HG03103 (cell line): ENCODE results near the gene DKK1.

Experiments
- ATAC-seq: cut with Tn5 transposase; IDR thresholded peaks from one replicate; pipeline ENCODE4 v1.9.1; 2021; ENCODE audit warnings: low read depth; ENCODE audit not compliant: unreplicated experiment

The DKK1 gene

GRCh38 chr10:52313933-52314821, at the start of gene DKK1:
Gene DKK1, plus strand, starts transcription at chr10:52314281. Its CDS starts 154 bp downstream, at chr10:52314435.
- peak; percentile 52 for ATAC-seq

GRCh38 chr10:52265131-52265926, 48.8 kb upstream of the DKK1 start:
- no peak for ATAC-seq

GRCh38 chr10:52266858-52267257, 47.2 kb upstream of the DKK1 start:
- ATAC-seq, result no peak

GRCh38 chr10:52268790-52269189, 45.3 kb upstream of the DKK1 start:
- no peak for ATAC-seq

- ATAC-seq, result no peak
These were observed 44.8 kb upstream of the DKK1 start for GRCh38 chr10:52269233-52269632.

GRCh38 chr10:52276163-52276562, 37.9 kb upstream of the DKK1 start:
- ATAC-seq, result no peak

- no peak for ATAC-seq
These were observed 37.1 kb upstream of the DKK1 start for GRCh38 chr10:52276986-52277385.

GRCh38 chr10:52279546-52279945, 34.5 kb upstream of the DKK1 start:
- no peak for ATAC-seq

GRCh38 chr10:52280051-52280450, 34.0 kb upstream of the DKK1 start:
- ATAC-seq, result no peak

- no peak for ATAC-seq
These were observed 30.9 kb upstream of the DKK1 start for GRCh38 chr10:52283174-52283573.

- no peak for ATAC-seq
These were observed 29.6 kb upstream of the DKK1 start for GRCh38 chr10:52284416-52285013.

- ATAC-seq, result no peak
These were observed 26.2 kb upstream of the DKK1 start for GRCh38 chr10:52287866-52288265.

GRCh38 chr10:52297747-52298146, 16.3 kb upstream of the DKK1 start:
- no peak for ATAC-seq

- ATAC-seq, result no peak
These were observed 13.3 kb upstream of the DKK1 start for GRCh38 chr10:52300599-52301277.

GRCh38 chr10:52308251-52309031, 5.6 kb upstream of the DKK1 start:
- ATAC-seq, result peak; percentile 65

- no peak for ATAC-seq
These were observed 1.2 kb upstream of the DKK1 start for GRCh38 chr10:52312942-52313255.

GRCh38 chr10:52313256-52313932, 687 bp upstream of the DKK1 start:
- no peak for ATAC-seq

- ATAC-seq, result peak; percentile 6
These were observed 906 bp downstream of the DKK1 start for GRCh38 chr10:52314822-52315552.

- no peak for ATAC-seq
These were observed 1.9 kb downstream of the DKK1 start for GRCh38 chr10:52316001-52316400.
